H7 (cell line): Measurements from ENCODE around the gene MED29. TPM values are rescaled to one million over a fixed set of nuclear protein-coding genes. Genes with fewer than 3 reads are reported as not detected.
A peak's percentile ranks its signal among the peaks of the same experiment; 100 is the strongest.

Experiments used
- DNase-seq: peaks from one replicate; pipeline ENCODE4 v3.0.0; 2012
- H3K27me3 ChIP-seq: 2 replicates; pipeline ENCODE4 v1.6.0; 2011; ENCODE audit warnings: mild to moderate bottlenecking, low read length; ENCODE audit not compliant: control insufficient read depth, insufficient read depth
- H3K36me3 ChIP-seq: replicated peaks from 2 replicates; pipeline ENCODE4 v1.5.1; 2011; ENCODE audit warnings: low read length; ENCODE audit not compliant: control insufficient read depth, insufficient read depth
- H3K4me3 ChIP-seq: 2 replicates; pipeline ENCODE4 v1.5.1; 2011; ENCODE audit warnings: low read depth, mild to moderate bottlenecking, control low read depth, low read length, moderate library complexity; ENCODE audit not compliant: insufficient read depth
- total RNA-seq: library from RNA; depleted of rRNA; stranded (reverse); fragments of >200 nt; shearing (Covaris generic); gene quantifications from 2 replicates; pipeline ENCODE4 v1.2.3, GENCODE V29; 2014

Gene MED29
- total RNA-seq, 1 experiment from 2014 or later: 41.6 TPM

DNA sequence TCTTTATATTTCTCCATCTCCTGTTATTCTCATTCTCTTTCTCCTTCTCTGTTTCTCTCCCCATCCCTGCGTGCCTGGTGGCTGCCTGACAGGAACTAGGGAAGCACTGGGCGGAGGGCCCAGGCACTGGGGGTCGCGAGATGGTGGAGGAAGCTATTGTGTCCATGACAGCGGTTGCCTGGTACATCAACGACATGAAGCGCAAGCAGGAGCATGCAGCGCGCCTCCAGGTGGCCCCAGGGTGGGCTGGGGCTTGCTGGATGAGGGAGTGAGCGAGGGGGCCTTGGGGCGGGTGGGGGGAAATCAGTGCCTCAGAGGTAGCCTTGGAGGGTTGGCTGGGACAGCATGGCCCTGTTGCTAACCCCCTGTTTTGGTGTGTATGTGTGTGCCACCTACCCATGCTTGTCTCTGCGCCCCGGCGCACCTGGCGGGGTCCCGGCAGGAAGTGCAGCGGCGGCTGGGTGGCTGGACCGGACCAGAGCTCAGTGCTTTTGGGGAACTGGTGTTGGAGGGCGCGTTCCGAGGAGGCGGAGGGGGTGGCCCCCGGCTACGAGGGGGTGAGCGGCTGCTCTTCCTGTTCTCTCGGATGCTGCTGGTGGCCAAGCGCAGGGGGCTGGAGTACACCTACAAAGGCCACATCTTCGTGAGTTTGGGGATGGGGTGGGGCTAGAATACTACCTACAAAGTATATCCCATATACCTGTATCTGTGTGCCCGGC, 26.4 kb downstream of the MED29 start:
- DNase-seq: peak; percentile 41
- Histone ChIP-seq H3K36me3 (peaks cover 28% of the 10 kb centered on the region), H3K27me3 (no peaks in the 10 kb centered on the region), H3K4me3 (no peak overlapping the region)

DNA sequence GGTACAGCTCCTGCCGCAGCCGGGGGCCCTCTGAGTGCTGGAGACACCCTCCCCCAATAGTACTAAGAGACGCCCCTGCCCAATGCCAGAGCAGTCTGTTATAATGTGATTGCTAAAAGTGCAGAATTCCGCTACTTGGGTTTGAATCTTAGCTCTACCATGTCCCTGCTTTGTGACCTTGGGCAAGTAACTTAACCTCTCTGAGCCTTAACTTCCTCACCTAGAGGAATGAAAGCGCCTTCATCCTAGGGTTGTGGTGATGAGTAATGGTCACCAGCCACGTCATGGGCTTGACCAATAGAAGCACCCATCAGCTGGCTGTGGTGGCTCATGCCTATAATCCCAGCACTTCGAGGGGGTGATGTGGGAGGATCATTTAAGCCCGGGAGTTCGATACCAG, 27.8 kb downstream of the MED29 start:
- Histone ChIP-seq H3K36me3 (peaks cover 35% of the 10 kb centered on the region), H3K27me3 (no peaks in the 10 kb centered on the region), H3K4me3 (no peak overlapping the region)
- DNase-seq: no peak

DNA sequence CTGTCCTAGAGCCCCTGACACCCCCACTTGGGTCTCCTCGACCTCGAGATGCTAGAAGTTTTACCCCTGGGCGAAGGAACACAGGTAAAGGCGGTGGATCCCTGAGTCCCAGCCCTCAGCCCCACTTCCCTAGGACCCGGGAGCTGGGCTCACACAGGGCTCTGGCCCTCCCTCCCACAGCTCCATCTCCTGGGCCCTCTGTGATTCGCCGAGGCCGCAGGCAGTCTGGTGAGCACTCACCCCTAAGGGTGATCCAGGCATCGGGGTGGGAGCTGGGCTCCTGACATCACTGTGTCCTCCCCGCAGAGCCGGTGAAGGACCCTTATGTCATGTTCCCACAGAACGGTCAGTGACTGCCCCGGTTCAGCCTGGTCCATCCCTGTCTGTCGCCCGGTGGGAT, 29.6 kb downstream of the MED29 start:
- H3K4me3 ChIP-seq: no peak overlapping the region
- DNase-seq: peak; percentile 33
- peaks cover 40% of the 10 kb centered on the region for H3K36me3 ChIP-seq
- H3K27me3 ChIP-seq: no peaks in the 10 kb centered on the region

DNA sequence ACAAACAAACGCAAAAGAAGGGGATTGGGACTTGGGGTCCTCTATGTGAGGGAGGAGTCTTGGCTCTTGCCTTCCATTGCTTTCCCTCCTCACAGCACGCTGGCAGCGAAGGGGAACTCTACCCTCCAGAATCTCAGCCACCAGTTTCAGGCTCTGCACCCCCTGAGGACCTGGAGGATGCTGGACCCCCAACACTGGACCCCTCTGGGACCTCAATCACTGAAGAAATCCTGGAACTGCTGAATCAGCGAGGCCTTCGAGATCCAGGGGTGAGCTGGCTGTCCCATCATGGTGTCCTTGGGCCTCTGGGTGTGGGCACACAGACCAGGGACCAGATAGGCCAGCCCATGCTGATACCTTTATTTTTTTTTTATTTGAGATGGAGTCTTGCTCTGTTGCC, 30.8 kb downstream of the MED29 start:
- no peak overlapping the region for H3K4me3 ChIP-seq
- peak; percentile 27 for DNase-seq
- peaks cover 31% of the 10 kb centered on the region for H3K36me3 ChIP-seq
- H3K27me3 ChIP-seq: no peaks in the 10 kb centered on the region

DNA sequence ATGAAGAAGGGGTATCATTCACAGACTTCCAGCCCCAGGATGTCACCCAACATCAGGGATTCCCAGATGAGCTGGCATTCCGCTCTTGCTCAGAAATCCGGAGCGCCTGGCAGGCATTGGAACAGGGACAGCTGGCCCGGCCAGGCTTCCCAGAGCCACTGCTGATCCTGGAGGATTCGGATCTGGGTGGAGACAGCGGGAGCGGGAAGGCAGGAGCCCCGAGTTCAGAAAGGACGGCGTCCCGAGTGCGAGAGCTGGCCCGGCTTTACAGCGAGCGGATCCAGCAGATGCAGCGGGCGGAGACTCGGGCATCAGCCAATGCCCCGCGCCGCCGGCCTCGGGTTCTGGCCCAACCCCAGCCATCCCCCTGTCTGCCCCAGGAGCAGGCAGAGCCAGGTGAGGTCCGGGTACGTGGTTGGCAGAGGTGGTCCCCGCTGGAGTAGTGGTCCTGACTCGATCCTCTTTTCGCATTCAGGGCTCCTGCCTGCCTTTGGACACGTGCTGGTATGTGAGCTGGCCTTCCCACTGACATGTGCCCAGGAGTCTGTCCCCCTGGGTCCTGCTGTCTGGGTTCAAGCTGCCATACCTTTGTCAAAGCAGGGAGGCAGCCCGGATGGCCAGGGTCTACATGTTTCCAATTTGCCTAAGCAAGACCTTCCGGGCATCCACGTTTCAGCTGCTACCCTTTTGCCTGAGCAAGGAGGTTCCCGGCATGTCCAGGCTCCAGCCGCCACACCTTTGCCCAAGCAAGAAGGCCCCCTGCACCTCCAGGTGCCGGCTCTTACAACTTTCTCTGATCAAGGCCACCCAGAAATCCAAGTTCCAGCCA, 32.3 kb downstream of the MED29 start:
- Histone ChIP-seq H3K36me3 (peaks cover 30% of the 10 kb centered on the region), H3K4me3 (no peak overlapping the region), H3K27me3 (no peaks in the 10 kb centered on the region)
- peak; percentile 39 for DNase-seq

DNA sequence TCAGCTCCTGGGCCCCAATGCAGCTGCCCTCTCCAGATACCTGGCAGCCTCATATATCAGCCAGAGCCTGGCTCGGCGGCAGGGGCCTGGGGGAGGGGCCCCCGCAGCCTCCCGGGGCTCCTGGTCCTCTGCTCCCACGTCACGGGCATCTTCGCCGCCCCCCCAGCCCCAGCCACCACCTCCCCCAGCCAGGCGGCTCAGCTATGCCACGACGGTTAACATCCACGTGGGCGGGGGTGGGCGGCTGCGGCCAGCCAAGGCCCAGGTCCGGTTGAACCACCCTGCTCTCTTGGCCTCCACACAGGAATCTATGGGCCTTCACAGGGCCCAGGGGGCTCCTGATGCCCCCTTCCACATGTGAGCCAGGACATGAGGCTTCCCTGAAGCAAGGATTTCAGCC, 33.8 kb downstream of the MED29 start:
- Histone ChIP-seq H3K27me3 (no peaks in the 10 kb centered on the region), H3K4me3 (no peak overlapping the region), H3K36me3 (peaks cover 22% of the 10 kb centered on the region)
- DNase-seq: peak; percentile 59

DNA sequence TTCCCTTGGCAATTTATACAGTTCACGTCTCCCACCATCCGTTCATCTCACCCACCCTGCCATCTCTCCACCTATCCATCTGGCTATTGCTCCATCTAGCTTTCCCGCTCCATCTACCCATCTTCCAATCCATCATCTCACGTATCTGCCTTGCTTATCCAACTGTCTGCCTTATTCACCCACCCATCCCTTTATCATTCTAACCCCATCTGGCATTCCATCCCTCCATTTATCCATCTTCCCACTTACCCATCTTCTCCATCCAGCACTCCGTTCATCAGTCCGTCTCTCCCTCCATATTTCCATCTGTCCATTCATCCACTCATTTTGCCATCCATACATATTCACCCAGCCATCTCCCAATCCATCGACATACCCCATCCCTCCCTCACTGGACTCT, 34.6 kb downstream of the MED29 start:
- no peak overlapping the region for H3K4me3 ChIP-seq
- peak; percentile 28 for DNase-seq

DNA sequence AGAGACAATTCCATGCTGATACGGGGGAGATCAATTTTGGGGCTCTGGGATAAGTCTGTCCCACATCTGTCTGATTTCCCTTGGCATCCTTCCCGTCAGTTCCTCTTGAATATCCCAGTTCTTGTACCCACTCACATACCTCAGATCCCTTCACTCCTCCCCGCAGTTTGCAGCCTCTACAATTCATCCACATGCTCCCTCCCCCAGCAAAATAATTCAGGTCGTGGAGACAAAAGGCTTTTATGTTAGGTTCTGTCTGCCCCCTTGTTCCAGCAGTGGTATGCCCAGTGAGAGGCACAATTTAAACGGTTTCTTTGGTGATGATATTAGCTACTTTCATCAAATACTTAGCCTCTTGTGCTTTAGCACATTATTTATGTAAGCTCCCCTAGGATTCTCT, 35.0 kb downstream of the MED29 start:
- peak; percentile 40 for DNase-seq
- Histone ChIP-seq H3K4me3 (no peak overlapping the region), H3K36me3 (peaks cover 19% of the 10 kb centered on the region), H3K27me3 (no peaks in the 10 kb centered on the region)

More for the DNA sequence above, 34.6 kb downstream of the MED29 start:
- no peaks in the 10 kb centered on the region for H3K27me3 ChIP-seq
- H3K36me3 ChIP-seq: peaks cover 21% of the 10 kb centered on the region

DNA sequence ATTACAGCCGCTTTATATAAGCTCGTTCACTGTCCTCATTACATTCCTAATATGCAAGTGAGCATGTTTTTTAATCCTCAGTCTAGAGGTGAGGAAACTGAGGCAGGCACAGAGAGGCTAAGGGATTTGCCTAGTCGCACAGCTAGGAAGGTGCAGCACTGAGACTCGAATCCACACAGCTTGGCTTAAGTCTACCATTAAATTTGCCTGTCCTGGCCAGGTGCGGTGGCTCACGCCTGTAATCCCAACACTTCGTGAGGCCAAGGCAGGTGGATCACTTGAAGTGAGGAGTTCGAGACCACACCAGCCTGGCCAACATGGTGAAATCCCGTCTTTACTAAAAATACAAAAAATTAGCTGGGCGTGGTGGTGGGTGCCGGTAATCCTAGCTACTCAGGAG, 36.5 kb downstream of the MED29 start:
- no peak overlapping the region for H3K4me3 ChIP-seq
- DNase-seq: no peak
- no peaks in the 10 kb centered on the region for H3K27me3 ChIP-seq
- peaks cover 15% of the 10 kb centered on the region for H3K36me3 ChIP-seq

DNA sequence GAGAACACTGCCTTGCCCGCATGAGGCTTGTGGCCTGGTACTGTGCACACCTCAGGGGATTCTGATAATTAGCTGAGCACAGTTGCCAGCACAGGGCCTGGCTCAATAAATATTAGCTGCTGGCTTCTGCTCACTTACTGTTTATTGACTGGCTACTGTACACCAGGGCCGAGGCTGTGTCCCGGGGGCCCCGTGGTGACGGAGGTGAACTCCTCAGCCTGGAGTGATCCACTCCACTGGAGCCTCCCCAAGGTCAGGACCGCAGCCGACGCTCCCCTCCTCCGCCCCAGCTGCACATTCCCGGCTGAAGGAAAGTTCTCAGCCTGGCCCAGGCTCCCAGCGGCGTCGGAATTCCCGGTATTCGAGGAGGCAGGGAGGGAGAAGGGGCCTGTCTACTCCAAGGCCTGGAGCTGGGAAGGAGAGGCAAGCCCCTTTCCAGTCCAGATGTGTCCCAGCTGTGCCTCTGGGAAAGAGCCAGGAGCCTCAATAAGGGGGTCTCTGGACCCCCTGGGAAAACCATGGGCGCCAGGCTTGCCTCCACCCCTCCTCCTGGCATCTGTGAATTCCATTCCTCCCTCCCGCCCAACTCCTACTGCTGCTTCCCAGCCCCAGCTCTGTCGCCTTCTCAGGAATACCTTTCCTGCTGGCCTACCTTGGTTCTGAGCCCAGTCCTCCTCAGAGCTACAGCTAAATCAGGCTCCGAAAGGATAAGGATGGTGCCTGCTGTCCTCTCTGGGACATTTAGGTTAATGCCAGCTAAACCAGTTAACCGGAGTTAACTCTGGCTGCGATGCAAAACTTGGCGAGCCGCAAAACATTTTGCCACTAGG, 37.3 kb downstream of the MED29 start:
- H3K36me3 ChIP-seq: peaks cover 19% of the 10 kb centered on the region
- DNase-seq: peak; percentile 91
- H3K4me3 ChIP-seq: no peak overlapping the region
- no peaks in the 10 kb centered on the region for H3K27me3 ChIP-seq

DNA sequence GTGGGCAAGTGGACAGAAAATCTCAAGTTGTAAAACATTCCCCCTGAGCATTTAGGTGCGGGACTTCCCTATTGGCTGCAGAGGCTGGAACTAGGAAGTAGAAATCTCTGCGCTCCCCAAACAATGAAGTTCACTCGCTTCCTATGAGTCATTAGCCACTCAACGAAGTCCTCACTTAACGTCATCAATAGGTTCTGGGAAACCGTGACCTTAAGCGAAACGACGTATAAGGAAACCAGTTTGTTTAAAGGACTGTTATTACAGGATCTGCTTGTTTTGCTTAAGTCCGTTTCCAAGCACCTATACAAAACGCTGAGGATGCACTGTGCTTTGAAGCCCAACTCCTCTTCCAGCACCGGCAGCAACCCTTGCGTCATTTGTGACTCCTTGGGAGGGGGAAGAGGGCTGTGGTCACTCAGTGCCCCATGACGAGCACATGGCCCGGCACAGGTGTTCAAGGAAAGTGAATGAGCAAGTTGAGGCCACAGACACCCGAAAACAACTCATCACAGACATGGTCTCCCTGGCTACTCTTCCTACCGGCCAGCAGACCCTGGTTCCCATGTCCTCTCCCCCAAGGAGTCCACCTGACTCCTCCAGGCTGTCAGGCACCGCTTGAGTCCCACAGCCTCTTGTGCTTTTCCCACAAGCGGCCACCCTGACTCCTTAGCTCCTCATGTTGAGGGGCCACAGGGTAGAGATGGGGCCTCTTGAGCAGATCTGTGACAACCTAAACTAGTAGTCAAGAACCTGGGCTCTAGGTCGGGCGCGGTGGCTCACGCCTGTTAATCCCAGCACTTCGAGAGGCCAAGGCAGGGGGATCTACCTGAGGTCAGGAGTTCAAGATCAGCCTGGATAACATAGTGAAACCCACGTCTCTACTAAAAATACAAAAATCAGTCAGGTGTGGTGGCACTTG, 39.8 kb downstream of the MED29 start:
- peak; percentile 49 for DNase-seq
- H3K27me3 ChIP-seq: no peaks in the 10 kb centered on the region
- H3K4me3 ChIP-seq: no peak overlapping the region
- H3K36me3 ChIP-seq: peaks cover 24% of the 10 kb centered on the region

DNA sequence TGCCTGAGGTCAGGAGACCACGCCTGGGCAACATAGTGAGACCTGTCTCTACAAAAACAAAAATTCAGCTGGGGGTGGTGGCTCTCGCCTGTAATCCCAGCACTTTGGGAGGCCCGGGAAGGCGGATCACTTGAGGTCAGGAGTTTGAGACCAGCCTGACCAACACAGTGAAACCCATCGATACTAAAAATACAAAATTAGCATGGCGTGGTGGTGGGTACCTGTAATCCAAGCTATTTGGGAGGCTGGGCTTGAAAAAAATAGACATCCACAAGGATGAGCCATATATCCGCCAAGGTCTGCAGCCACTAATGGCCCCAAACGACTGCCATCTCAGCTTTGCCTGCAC, 41.5 kb downstream of the MED29 start:
- H3K27me3 ChIP-seq: no peaks in the 10 kb centered on the region
- H3K36me3 ChIP-seq: peaks cover 24% of the 10 kb centered on the region
- no peak for DNase-seq
- no peak overlapping the region for H3K4me3 ChIP-seq

DNA sequence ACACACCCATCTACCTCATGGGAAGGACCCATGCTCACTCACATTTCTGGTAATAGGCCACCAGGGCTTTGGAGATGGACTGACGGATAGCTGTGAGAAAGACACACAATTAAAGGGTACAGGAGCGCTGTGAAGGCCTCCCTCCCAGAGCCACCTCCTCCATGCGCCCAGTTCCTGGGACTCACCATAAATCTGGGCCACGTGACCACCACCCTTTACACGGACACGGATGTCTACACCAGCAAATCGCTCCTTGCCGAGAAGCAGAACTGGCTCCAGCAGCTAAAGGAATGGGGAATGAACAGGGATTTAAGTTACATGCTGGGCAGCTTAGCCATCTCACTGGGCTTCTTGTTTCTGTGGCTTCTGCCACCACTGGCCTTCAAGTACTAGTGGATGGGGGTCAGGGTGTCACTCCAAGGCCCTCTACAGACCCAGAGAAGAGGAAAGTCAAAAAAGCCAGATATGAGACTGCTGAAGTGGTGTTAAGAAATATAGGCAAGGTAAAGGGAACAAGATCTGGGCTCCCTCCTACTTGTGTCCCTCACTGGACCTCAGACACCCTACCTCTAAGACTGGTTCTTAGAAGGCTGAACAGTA, 42.4 kb downstream of the MED29 start:
- Histone ChIP-seq H3K4me3 (no peak overlapping the region), H3K27me3 (no peaks in the 10 kb centered on the region), H3K36me3 (peaks cover 24% of the 10 kb centered on the region)
- DNase-seq: no peak
